Measurements from ENCODE around the gene RBPJL. TPM values are rescaled to one million over a fixed set of nuclear protein-coding genes. Genes with fewer than 3 reads are reported as not detected.
A peak's percentile ranks its signal among the peaks of the same experiment; 100 is the strongest.

The RBPJL gene
- total RNA-seq, 1 donor from 2014 or later: not detected

DNA sequence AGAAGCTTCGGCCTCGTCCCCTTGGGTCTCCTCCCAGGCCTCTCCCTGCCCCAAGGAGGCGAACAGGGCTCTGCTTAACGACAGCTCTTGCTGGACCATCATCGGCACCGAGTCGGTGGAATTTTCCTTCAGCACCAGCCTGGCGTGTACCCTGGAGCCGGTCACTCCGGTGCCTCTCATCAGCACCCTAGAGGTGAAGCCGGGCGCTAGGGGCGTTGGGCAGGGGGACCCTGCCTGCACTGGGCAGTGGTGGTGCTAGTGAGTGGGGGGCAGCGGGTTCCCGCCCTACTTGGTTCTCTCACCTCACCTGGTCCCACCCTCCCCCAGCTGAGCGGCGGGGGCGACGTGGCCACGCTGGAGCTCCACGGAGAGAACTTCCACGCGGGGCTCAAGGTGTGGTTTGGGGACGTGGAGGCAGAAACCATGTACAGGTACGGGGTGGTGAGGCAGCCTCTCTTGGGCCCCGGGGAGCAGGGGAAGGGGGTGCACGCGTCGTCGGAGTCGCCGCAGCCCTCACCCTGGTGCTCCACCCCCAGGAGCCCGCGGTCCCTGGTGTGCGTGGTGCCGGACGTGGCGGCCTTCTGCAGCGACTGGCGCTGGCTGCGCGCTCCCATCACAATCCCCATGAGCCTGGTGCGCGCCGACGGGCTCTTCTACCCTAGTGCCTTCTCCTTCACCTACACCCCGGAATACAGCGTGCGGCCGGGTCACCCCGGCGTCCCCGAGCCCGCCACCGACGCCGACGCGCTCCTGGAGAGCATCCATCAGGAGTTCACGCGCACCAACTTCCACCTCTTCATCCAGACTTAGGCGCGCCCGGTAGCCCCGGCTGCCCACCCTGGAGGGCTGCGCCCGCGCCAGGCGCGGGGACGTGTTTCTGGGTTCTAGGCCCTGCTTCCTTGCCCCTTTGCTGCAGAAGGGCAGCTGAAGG, 9.8 kb downstream of the RBPJL start:
- Mint-ChIP-seq H3K27ac (no peak overlapping the region), H3K36me3 (no peaks in the 10 kb centered on the region), H3K9me3 (no peaks in the 10 kb centered on the region), H3K4me1 (no peaks in the 10 kb centered on the region), H3K4me3 (no peak overlapping the region), H3K27me3 (ENCODE audit: insufficient read depth, low read depth) (no peaks in the 10 kb centered on the region)
- Histone ChIP-seq H3K27ac (no peak overlapping the region), H3K9ac (no peak overlapping the region), H3K79me2 (ENCODE audit: low read depth) (no peaks in the 10 kb centered on the region), H3K9me3 (ENCODE audit: low read depth) (no peaks in the 10 kb centered on the region), H3K4me2 (no peak overlapping the region), H3F3A (ENCODE audit: low read depth) (no peaks in the 10 kb centered on the region), H2AFZ (replicated peaks) (no peak overlapping the region), H3K4me1 (no peaks in the 10 kb centered on the region), H3K36me3 (no peaks in the 10 kb centered on the region), H4K20me1 (ENCODE audit: low read depth) (no peaks in the 10 kb centered on the region), H3K27me3 (peaks cover 11% of the 10 kb centered on the region), H3K4me3 (no peak overlapping the region)
- TF ChIP-seq EZH2phosphoT487 (IDR thresholded peaks at IDR 0.05) (no peak), EZH2 (IDR thresholded peaks at IDR 0.05) (no peak)
- TF ChIP-seq, protein P1, sequence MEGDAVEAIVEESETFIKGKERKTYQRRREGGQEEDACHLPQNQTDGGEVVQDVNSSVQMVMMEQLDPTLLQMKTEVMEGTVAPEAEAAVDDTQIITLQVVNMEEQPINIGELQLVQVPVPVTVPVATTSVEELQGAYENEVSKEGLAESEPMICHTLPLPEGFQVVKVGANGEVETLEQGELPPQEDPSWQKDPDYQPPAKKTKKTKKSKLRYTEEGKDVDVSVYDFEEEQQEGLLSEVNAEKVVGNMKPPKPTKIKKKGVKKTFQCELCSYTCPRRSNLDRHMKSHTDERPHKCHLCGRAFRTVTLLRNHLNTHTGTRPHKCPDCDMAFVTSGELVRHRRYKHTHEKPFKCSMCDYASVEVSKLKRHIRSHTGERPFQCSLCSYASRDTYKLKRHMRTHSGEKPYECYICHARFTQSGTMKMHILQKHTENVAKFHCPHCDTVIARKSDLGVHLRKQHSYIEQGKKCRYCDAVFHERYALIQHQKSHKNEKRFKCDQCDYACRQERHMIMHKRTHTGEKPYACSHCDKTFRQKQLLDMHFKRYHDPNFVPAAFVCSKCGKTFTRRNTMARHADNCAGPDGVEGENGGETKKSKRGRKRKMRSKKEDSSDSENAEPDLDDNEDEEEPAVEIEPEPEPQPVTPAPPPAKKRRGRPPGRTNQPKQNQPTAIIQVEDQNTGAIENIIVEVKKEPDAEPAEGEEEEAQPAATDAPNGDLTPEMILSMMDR (IDR thresholded peaks at IDR 0.05): no peak
- DNase-seq (ENCODE audit: low spot score): no peak

DNA sequence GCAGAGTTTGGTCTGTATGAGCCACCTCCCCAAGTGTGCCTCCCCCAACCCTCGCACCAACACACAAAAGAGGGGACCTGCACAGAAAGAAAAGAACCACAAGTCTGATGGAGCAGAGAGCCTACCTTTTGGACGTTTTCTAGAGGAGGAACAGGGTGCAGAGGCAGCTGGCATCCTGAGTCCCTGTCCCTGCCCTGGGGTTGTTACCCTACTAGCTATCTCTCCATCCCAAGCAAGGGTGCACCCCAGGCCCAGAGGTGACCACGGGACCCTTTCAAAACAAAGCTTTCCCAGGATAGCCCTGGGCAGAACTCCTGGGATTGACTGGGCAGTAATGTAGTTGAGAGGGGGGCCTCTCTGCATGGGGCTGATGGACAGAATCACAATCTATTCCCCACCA, 11.2 kb downstream of the RBPJL start:
- Histone ChIP-seq H2AFZ (replicated peaks) (no peak overlapping the region), H4K20me1 (ENCODE audit: low read depth) (no peaks in the 10 kb centered on the region), H3K4me2 (no peak overlapping the region), H3K9ac (no peak overlapping the region), H3F3A (ENCODE audit: low read depth) (no peaks in the 10 kb centered on the region), H3K36me3 (no peaks in the 10 kb centered on the region), H3K4me1 (no peaks in the 10 kb centered on the region), H3K9me3 (ENCODE audit: low read depth) (no peaks in the 10 kb centered on the region), H3K27ac (no peak overlapping the region), H3K27me3 (no peaks in the 10 kb centered on the region), H3K79me2 (ENCODE audit: low read depth) (no peaks in the 10 kb centered on the region), H3K4me3 (no peak overlapping the region)
- Mint-ChIP-seq H3K4me1 (no peaks in the 10 kb centered on the region), H3K27me3 (ENCODE audit: insufficient read depth, low read depth) (no peaks in the 10 kb centered on the region), H3K36me3 (no peaks in the 10 kb centered on the region), H3K9me3 (no peaks in the 10 kb centered on the region), H3K4me3 (no peak overlapping the region), H3K27ac (no peak overlapping the region)
- TF ChIP-seq, protein P1 (IDR thresholded peaks at IDR 0.05): no peak
- TF ChIP-seq EZH2 (IDR thresholded peaks at IDR 0.05) (no peak), EZH2phosphoT487 (IDR thresholded peaks at IDR 0.05) (no peak)
- no peak for DNase-seq (ENCODE audit: low spot score)

DNA sequence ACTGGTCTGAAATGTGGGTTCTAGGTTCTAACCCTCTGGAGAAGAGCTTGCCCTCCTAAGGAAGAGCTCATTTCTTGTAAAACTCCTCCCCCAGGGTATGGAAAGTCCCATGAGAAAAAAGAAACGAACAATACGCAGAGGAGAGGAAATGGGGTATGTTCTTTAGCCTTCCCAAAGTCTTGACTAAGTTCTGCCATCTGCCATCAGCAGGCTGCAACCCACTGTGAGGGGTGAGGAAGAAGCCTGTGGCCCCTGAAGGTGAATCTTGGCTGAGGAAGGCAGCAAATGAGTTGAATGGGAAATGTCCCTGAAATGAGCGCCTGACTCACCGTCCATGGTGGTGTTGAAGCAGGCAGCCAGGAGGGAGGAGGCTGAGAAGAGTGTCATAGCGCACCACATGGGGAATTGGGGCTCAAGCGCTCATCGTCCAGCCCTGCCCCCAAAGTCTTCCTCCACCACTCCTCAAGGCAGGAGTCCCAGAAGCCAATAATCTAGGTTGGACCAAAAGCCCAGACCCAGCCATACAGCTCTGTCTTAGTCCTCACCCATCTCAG, 11.8 kb downstream of the RBPJL start:
- H3K36me3 Mint-ChIP-seq: no peaks in the 10 kb centered on the region
- H3K4me1 ChIP-seq: no peaks in the 10 kb centered on the region
- H3K4me3 ChIP-seq: no peak overlapping the region
- H2AFZ ChIP-seq (replicated peaks): no peak overlapping the region
- no peaks in the 10 kb centered on the region for H4K20me1 ChIP-seq (ENCODE audit: low read depth)
- H3K27me3 ChIP-seq: no peaks in the 10 kb centered on the region
- no peak overlapping the region for H3K27ac ChIP-seq
- no peak overlapping the region for H3K4me3 Mint-ChIP-seq
- H3K4me1 Mint-ChIP-seq: no peaks in the 10 kb centered on the region
- H3K27ac Mint-ChIP-seq: peak overlapping the region; percentile 76
- H3F3A ChIP-seq (ENCODE audit: low read depth): no peaks in the 10 kb centered on the region
- no peaks in the 10 kb centered on the region for H3K9me3 Mint-ChIP-seq
- H3K36me3 ChIP-seq: no peaks in the 10 kb centered on the region
- no peaks in the 10 kb centered on the region for H3K27me3 Mint-ChIP-seq (ENCODE audit: insufficient read depth, low read depth)
- no peak overlapping the region for H3K9ac ChIP-seq
- no peak overlapping the region for H3K4me2 ChIP-seq
- no peaks in the 10 kb centered on the region for H3K79me2 ChIP-seq (ENCODE audit: low read depth)
- no peaks in the 10 kb centered on the region for H3K9me3 ChIP-seq (ENCODE audit: low read depth)
- no peak for TF ChIP-seq EZH2 (IDR thresholded peaks at IDR 0.05)
- TF ChIP-seq, protein P1 (IDR thresholded peaks at IDR 0.05): no peak
- TF ChIP-seq EZH2phosphoT487 (IDR thresholded peaks at IDR 0.05): no peak
- DNase-seq (ENCODE audit: low spot score): no peak

All from neural progenitor cell (in vitro differentiated cells).